ENCODE data around the gene ZNF730. TPM values are rescaled to one million over a fixed set of nuclear protein-coding genes. Genes with fewer than 3 reads are reported as not detected.

Gene ZNF730
- total RNA-seq, 1 experiment from 2014 or later: 0.07 TPM

Other genes starting within 250 kb of the ZNF730 start
- not detected in 2 replicates for gene ZNF728, start 113.8 kb upstream of the ZNF730 start, total RNA-seq (2014; rRNA removed; shearing (Covaris generic); ENCODE audit: low replicate concordance)
- 0.43 and 11.8 TPM in 2 replicates for gene ZNF724, start 133.4 kb downstream of the ZNF730 start, total RNA-seq (2014; rRNA removed; shearing (Covaris generic); ENCODE audit: low replicate concordance)

Measured in Caki2 (cell line).